CD4-positive, alpha-beta T cell treated with Interleukin-15 for 4 hours (primary cell): ENCODE results near the gene LIN52.

ENCODE experiments used
- DNase-seq: peaks from one replicate; pipeline ENCODE4 v3.0.0-alpha.2; 2020; ENCODE audit warnings: low spot score

Gene LIN52, protein sequence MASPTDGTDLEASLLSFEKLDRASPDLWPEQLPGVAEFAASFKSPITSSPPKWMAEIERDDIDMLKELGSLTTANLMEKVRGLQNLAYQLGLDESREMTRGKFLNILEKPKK

GRCh38 chr14:74084277-74085046 lies at the start of gene LIN52, which contains the start of gene ALDH6A1:
LIN52 (plus strand) TSS chr14:74084956; CDS start chr14:74084975, 19 bp downstream.
ALDH6A1 (minus strand) TSS chr14:74084453; CDS start chr14:74084394, 59 bp downstream.
- DNase-seq = peak; percentile 100

DNA sequence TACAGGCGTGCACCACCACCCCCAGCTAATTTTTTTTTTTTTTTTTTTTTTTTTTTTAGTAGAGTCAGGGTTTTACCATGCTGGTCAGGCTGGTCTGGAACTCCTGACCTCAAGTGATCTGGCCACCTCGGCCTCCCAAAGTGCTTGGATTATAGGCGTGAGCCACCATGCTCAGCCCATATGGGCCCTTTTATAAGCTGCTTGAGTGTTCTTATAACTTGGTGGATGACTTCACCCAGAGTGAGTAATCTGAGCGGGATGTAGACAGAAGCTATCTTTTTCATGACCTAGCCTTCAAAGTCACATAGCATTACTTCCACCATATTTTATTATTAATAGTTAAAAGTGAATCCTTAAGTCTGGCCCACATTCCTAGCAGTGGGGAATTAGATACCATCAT lies 49.2 kb upstream of the LIN52 start:
- DNase-seq = no peak

DNA sequence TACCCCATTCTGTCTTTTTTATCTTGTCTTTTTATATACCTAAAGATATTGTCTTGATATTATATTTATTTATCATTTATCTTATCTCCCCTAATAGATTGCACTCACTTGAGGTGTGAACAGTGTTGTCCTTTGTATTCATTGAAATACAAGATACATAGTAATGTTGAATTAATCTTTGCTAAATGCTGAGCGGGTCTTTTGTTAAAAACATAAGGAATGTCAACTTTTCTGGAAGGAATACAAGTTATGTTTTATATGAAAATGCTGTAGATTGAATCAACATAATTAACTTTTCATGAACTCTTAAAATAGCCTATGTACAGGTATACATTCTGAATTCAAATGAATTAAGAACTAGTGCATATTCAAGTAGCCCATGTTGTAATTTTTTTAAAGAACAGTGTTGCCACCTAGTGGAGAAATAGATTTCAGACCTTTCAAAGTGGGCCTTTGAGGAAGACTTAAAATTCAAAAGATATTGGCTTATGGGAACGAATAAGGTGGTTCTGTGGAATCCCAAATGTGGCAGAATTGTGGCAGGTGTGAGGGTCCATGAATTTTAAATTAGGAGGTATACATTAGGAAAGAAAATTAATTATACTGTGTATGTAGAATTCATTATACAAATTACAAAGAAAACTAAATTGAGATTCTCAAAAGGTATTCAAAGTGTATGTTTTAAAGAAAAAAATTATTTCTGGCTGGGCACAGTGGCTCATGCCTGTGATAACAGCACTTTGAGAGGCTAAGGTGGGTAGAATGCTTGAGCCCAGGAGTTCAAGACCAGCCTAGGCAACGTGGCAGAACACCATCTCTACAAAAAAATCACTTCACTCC lies 46.5 kb upstream of the LIN52 start:
- DNase-seq = peak; percentile 61

DNA sequence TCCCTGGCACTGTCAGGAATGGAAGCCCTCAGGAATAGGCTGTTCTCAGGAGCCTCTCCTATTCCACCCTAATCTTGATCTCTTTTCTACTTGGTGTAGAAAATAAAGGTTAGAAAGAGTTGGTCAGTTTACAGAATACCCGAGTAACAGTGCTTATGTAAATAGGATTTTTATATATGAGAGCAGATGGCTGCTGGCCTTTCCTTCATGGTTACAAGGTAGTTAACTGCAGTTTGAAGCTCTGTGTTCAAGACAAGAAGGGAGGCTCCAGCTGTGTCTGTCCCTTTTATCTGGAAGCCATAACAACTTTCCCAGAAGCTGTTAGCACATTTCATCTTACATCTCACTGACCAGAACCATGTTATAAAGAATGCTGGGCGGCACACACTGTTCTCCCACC lies 42.5 kb upstream of the LIN52 start:
- DNase-seq = no peak

DNA sequence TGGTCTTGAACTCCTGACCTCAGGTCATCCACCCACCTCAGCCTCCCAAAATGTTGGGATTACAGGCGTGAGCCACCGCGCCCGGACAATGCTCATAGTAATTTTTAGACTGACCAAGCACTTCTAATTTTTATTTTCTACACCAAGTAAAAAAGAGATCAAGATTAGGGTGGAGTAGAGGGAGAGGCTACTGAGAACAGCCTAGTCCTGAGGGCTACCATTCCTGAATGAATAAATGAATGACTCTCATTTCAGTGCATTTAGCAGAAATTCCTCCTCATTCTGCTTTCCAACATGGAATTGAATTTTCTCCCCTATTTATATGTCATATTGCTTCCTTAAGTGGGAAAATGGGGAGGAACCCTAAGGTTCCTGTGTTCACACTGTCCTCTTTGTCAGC lies 39.2 kb upstream of the LIN52 start:
- DNase-seq = no peak

DNA sequence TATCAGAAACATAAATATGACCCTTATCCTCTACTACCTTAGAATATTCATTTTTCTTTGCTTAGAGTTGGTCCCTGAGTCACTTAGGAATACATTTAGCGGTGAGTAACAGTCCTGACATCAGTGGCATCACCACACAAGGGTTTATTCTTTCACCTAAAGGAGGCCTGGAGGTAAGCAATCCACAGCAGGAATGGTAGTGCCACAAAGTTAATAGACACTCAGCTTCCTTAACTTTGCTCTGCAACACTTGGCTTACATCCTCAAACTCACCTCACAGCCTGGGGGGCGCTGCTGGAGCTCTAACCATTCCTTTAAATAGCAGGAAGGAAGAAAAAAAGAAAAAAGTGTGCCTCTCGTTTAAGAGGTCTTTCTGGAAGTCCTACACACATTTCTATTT lies 36.5 kb upstream of the LIN52 start:
- no peak for DNase-seq

GRCh38 chr14:74049876-74050495 lies 34.8 kb upstream of the LIN52 start:
- DNase-seq = no peak

- DNase-seq = no peak
These were observed 22.0 kb upstream of the LIN52 start for GRCh38 chr14:74062809-74063150.

DNA sequence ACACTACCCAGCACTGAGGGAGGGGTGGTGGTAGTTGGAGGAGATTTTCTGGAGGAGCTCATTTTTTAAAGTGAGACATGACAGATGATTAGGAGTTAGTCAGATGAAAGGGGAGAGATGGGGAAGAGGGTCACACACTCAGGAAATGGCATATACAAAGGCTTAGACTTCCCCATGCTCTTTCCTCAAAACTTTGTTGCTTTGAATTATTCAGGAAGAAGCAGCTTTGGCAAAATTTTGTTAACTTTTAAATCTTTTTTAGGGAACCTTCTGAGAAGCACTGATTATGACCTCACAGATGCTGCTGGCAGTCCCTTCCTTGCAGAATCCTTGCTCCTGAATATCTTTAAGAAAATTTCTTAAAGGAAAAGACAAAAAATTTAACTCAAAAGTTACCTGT lies 20.3 kb upstream of the LIN52 start:
- no peak for DNase-seq

DNA sequence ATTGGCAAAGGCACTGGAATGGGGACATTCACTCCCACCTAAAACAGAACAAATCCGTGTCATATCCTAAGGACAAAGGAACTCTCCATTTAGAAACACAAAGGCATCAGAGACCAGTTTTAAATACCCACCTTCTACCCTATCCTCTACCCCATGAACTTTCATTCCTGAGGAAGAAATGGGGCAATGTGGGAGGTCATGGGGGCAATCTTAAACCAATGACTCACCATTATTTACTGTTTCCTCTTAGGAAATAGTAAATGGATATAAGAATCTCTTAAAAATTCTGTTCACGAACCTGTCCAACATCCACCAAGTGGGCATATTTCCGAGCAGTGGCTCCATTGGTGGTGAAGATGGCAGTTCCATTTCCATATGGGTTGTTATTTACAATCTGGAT lies 19.9 kb upstream of the LIN52 start:
- DNase-seq = no peak

- no peak for DNase-seq
These were observed 18.8 kb upstream of the LIN52 start for GRCh38 chr14:74065746-74066575.

DNA sequence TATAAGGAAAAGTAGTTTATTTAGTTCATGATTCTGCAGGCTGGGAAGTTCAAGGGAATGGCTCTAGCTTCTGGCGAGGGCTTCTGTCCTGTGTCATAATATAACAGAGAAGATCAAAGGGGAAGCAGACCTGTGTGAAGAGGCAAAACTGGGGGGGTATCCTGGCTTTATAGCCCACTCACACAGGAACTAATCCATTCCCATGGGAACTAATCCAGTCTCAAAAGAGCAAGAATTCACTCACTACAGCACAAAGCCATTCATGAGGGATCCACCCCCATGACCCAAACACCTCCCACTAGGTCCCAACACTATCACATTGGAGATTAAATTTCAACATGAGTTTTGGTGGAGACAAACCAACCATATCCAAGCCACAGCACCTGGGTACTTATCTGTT lies 7.4 kb upstream of the LIN52 start:
- DNase-seq = no peak

DNA sequence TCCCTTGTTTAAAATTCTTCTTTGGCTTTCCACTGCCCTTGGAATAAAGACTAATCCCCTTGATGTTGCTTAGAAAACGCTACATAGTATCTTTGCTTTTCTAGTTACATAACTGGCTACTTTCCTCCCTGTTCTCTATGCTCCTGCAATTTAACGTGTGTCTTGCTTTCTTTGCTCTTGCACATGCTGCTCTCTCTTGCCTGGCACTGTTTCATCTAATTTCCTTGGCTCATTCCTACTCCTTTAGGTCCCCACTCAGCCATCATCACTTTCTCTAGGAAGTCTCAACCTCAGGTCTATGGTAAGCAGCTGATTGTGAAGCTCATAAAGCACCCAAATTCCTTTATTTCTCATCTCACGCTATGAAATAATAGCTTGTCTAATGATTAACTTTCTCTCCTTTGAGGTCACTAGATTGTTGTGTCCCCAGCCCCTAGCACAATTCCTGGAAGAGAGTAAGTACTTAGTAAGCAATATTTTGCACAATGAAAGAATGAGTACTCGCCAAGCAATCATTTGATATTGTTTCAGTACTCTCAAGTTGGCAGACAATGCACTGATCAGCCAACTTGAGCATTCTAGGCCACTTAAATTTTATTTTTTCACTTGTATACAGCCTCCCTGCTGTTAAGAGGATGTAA lies 3.8 kb upstream of the LIN52 start:
- DNase-seq = no peak

DNA sequence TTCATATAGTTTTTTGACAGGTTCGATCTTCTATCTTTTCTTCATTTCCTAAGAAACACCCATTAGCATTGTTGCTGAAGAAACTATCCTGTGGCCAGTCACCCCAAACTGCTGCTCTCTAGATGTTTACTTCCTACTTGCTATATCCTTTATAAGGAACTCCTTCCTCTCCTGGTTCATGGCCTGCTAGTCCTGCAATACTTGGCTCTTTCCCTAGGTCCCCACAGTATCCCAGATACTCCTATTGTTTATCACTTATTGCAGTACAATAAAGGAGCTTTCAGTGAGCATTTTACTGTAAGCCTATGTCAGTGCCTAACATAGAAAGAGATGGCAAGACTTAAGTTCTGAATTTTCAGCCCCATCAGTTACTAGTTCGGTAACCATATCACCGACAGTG lies 3.3 kb upstream of the LIN52 start:
- DNase-seq = no peak

DNA sequence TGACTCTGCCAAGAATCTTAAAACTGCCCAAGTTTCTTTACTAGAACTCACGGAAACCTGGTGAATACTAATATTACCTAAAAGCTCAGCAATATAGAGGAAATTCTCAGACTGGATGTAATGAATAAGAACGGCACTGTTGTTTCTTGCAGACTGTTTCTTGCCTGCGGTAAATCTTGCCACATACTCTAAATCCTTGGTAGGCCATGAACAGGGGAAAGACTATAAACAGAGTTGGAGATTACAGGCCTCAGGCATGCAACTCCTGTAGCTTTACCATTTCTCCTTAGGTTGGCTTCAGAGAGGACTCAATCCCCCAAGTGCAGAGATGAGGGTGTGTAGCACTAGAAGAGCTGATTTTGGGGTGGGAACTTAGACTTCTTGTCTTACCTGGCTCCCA lies 1.6 kb upstream of the LIN52 start:
- DNase-seq = no peak

DNA sequence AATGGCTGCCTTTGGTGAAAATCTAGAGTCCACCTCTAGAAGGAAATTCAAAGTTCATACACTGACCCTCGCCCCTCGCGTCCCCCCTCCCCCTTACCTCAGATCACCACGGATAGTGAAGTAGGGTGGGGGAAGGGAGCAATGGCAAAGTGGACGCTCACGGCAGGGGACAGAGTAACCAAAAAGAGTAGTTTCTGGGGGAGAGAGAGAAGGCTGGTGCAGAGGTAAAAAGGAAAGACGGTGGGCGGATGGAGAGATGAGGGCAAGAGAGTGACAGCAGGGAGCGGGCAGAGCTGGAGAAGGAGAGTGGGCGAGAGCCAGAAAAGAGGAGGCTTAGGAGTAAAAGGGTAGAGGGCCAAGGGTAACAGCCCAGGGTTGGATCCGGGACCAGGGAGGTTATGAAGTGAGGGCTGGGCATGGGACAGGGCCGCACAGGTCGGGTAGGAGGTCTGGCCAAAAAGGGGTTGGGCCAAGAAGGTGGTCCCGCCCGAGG lies 926 bp upstream of the LIN52 start:
- DNase-seq = no peak

DNA sequence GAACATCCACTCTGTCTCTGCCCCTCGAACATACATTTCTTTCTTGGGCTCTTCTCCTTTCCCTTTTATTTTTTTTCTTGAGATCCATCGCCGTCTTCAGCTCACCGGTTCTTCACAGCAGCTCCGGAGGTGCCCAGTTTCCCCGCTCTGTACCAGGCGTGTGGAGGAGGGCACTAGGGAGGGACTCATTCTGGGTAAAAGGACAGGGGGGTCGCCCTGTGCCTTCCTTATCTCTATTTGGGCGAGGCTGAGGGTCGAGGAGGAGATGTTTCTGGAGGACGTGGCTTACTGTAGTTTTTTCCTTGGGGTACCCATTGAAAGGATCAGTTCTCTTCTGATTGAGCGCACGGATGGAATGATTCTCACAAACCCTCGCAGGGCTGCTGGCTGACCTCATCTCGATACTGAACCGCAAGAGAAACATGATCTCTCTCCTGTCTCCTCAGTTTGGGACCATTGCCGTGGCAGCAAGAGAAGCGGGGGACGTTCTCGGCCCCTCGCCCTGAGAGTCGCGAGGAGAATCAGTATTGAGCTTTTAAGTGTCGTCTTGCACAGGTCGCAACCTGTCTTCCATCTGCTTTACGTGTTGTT lies 386 bp downstream of the LIN52 start:
- DNase-seq = no peak

GRCh38 chr14:74085828-74086227 lies 1.1 kb downstream of the LIN52 start:
- DNase-seq = no peak

- DNase-seq = no peak
These were observed 4.7 kb downstream of the LIN52 start for GRCh38 chr14:74089251-74090020.

DNA sequence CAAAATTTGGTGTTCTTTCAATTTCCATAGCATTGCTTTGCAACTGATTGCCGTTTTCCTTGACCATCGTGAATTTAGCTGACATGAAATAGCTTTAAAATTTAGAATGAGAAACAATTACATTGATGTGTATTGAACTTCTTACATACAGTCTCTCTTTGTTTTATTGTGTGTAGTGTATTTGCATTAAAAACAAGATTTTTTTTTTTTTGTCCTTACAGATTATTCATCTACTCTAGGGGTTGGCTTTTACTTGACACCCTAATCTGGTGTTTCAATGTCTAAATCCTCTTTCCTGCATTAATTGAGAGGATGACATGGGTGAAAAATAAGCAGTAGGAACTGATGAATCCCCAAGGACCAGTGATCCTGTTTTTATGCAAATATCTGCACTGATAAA lies 20.6 kb downstream of the LIN52 start:
- no peak for DNase-seq
